Lower leg skin (tissue), 4 donors: ENCODE results near the gene FGF6. TPM values are rescaled to one million over a fixed set of nuclear protein-coding genes. Genes with fewer than 3 reads are reported as not detected.

Experiments
- DNase-seq, 2 donors: peaks; one replicate each; pipeline ENCODE4 v3.0.0-alpha.2; 2019; ENCODE audit warnings: low spot score in 2 of 2
- H3K4me3 ChIP-seq: fragments of 200-600 bp; sonication (generic); 2 replicates; pipeline ENCODE4 v1.5.1; 2017; ENCODE audit warnings: mild to moderate bottlenecking, low read depth; ENCODE audit not compliant: poor library complexity, severe bottlenecking
- CTCF ChIP-seq, 3 donors: fragments of 450-650 bp; IDR thresholded peaks; one replicate each; pipeline ENCODE4 v1.5.1; 2016; ENCODE audit warnings: antibody characterized with exemption in 3 of 3, mild to moderate bottlenecking in 3 of 3, moderate library complexity in 2 of 3
- POLR2A ChIP-seq, 2 donors: fragments of 450-650 bp; IDR thresholded peaks; one replicate each; pipeline ENCODE4 v1.6.1; 2016 to 2017; ENCODE audit warnings: antibody characterized with exemption in 2 of 2, mild to moderate bottlenecking in 1 of 2, moderate library complexity in 1 of 2
- WGBS, 2 donors: methylation state at CpG; one replicate each; pipeline ENCODE4 v1.1.5; 2018; 5-methylcytosine and 5-hydroxymethylcytosine counted together
- intact Hi-C: fragments of 100-400 bp; cut with DNase I; formaldehyde crosslinking; loops from one replicate; pipeline ENCODE4 v1.15.0; 2023; ENCODE audit warnings: low total_unique reads
- total RNA-seq, 4 donors: library from RNA; depleted of rRNA; stranded (reverse); fragments of >200 nt; gene quantifications; one replicate each; pipeline ENCODE4 v1.1.0, GENCODE V29; 2016

The FGF6 gene
- total RNA-seq, 4 donors from 2014 or later: not detected

- peak in 1 of 2 donors; percentile 46 for DNase-seq
- 55 to 56% methylated on average over 9 of the region's 9 CpGs for WGBS, 2 donors
- no peak overlapping the region for H3K4me3 ChIP-seq
- intact Hi-C loops: no loop called here
- TF ChIP-seq CTCF (IDR thresholded peaks at IDR 0.05) (no peak), POLR2A (IDR thresholded peaks at IDR 0.05) (no peak)
Observed at GRCh38 chr12:4450551-4451112, 5.0 kb upstream of the FGF6 start.

- WGBS, 2 donors: 20 to 27% methylated on average over 4 of the region's 4 CpGs
- H3K4me3 ChIP-seq: no peak overlapping the region
- DNase-seq: peak in 1 of 2 donors; percentile 50
- TF ChIP-seq CTCF (IDR thresholded peaks at IDR 0.05): no peak
- no peak for TF ChIP-seq POLR2A (IDR thresholded peaks at IDR 0.05)
- intact Hi-C loops: no loop called here
Observed at GRCh38 chr12:4449851-4450221, 4.2 kb upstream of the FGF6 start.

GRCh38 chr12:4448943-4449850 lies 3.6 kb upstream of the FGF6 start:
- H3K4me3 ChIP-seq: no peak overlapping the region
- TF ChIP-seq POLR2A (IDR thresholded peaks at IDR 0.05) (no peak), CTCF (IDR thresholded peaks at IDR 0.05) (no peak)
- intact Hi-C loops: no loop called here
- peak in 1 of 2 donors; percentile 36 for DNase-seq
- 87% methylated on average over 9 of the region's 9 CpGs for WGBS, 2 donors

- TF ChIP-seq CTCF (IDR thresholded peaks at IDR 0.05): no peak
- no peak for TF ChIP-seq POLR2A (IDR thresholded peaks at IDR 0.05)
- DNase-seq: peak in 1 of 2 donors; percentile 61
- 67 to 77% methylated on average over 6 of the region's 6 CpGs for WGBS, 2 donors
- intact Hi-C loops: no loop called here
- H3K4me3 ChIP-seq: no peak overlapping the region
Observed at GRCh38 chr12:4448371-4448940, 2.8 kb upstream of the FGF6 start.

GRCh38 chr12:4447151-4447550 lies 1.5 kb upstream of the FGF6 start:
- TF ChIP-seq POLR2A (IDR thresholded peaks at IDR 0.05): no peak
- TF ChIP-seq CTCF (IDR thresholded peaks at IDR 0.05): no peak
- DNase-seq: peak; percentile 3 to 53
- H3K4me3 ChIP-seq: no peak overlapping the region
- WGBS, 2 donors: 81 to 83% methylated on average over 3 of the region's 3 CpGs
- intact Hi-C loops: no loop called here
